H1 (cell line): ENCODE measurements around the gene CDC42SE2. TPM values are rescaled to one million over a fixed set of nuclear protein-coding genes. Genes with fewer than 3 reads are reported as not detected.

Source experiments
- EGR1 ChIP-seq: IDR thresholded peaks from 2 replicates; pipeline ENCODE4 v1.6.1; 2011; ENCODE audit warnings: low read depth, low read length, borderline replicate concordance
- HDAC6 ChIP-seq: IDR thresholded peaks from one replicate; pipeline ENCODE4 v1.7.1; 2012; ENCODE audit warnings: low read depth, mild to moderate bottlenecking, inconsistent platforms, low read length, moderate library complexity
- MAX ChIP-seq: IDR thresholded peaks from 2 replicates; pipeline ENCODE4 v1.6.1; 2012; ENCODE audit warnings: inconsistent platforms
- RNF2 ChIP-seq: fragments of 200-900, 300-1000 bp; sonication (generic); IDR thresholded peaks from 2 replicates; pipeline ENCODE4 v1.7.1; 2016; ENCODE audit warnings: borderline replicate concordance, low read depth, mild to moderate bottlenecking, antibody characterized with exemption, low read length; ENCODE audit not compliant: poor library complexity, severe bottlenecking; ENCODE audit errors: missing control alignments
- SP2 ChIP-seq: IDR thresholded peaks from 2 replicates; pipeline ENCODE4 v1.6.1; 2012; ENCODE audit warnings: mild to moderate bottlenecking, low read length, inconsistent platforms
- SUZ12 ChIP-seq: fragments of 200-600 bp; sonication (generic); IDR thresholded peaks from 2 replicates; pipeline ENCODE4 v1.6.1; 2012; ENCODE audit warnings: mild to moderate bottlenecking, inconsistent platforms, low read length, moderate library complexity, mixed read lengths
- TAF1 ChIP-seq: IDR thresholded peaks from 2 replicates; pipeline ENCODE4 v1.6.1; 2011; ENCODE audit warnings: mild to moderate bottlenecking, low read depth, low read length
- TBP ChIP-seq: IDR thresholded peaks from 2 replicates; pipeline ENCODE4 v1.6.1; 2011; ENCODE audit warnings: low read depth, low read length, improper control_type of control experiment
- polyA plus RNA-seq, 7 experiments: library from polyadenylated mRNA; depleted of rRNA in 3 of 7; stranded (reverse) in 5 of 7; unstranded in 2 of 7; fragments of >200 nt in 5 of 7; fragments of 200-250 nt in 2 of 7; gene quantifications; 1 replicate in 5 of 7; 2 replicates in 1 of 7; 4 replicates in 1 of 7; pipeline versions ENCODE4 v1.2.1 to v1.2.3, GENCODE V29; 2011 to 2013; ENCODE audit warnings: missing spikeins in 2 of 7, mixed read lengths in 2 of 7
- total RNA-seq: library from RNA; stranded (reverse); fragmentation: NEBNext Ultra II Directional; extraction: Animal tissue kit (Norgen Biotek cat#: 25700); gene quantifications from 2 replicates; pipeline ENCODE4 v1.2.1, GENCODE V29; 2021
- TF ChIP-seq, protein P1 (sequence below): IDR thresholded peaks from 2 replicates; pipeline ENCODE4 v1.6.1; 2012; ENCODE audit warnings: inconsistent platforms

The CDC42SE2 gene
- total and polyA plus RNA-seq, 2 of the 8 experiments (the other 6 are each of a cell fraction or from before 2014, with no cell fraction given): 16.7 to 30.8 TPM

DNA sequence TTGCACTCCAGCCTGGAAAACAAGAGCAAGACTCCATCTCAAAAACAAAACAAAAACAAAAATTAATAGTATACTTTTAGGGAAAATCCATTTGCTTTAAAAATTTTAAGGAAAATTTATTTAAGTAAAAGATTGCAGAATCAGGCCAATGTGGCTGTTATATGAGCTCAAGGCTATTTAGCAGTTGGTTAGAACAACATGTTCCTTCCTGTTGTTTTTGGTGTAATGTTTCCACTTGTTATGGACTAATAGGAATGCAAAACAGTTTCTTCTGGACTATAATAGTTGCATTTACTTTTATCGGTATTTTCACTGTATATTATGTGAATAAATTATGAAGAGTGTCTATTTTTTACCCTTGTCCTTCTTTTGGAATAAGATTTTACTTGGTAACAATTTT lies 3.0 kb upstream of the CDC42SE2 start (continued):
- TF ChIP-seq TBP (no peak), RNF2 (no peak), SP2 (no peak), EGR1 (no peak), MAX (no peak), SUZ12 (no peak), TAF1 (no peak), HDAC6 (no peak)
- TF ChIP-seq, protein P1, sequence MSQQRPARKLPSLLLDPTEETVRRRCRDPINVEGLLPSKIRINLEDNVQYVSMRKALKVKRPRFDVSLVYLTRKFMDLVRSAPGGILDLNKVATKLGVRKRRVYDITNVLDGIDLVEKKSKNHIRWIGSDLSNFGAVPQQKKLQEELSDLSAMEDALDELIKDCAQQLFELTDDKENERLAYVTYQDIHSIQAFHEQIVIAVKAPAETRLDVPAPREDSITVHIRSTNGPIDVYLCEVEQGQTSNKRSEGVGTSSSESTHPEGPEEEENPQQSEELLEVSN: no peak
- TF ChIP-seq, all 59 proteins: peak for 0
